Measurements from ENCODE around the gene ARL14. TPM values are rescaled to one million over a fixed set of nuclear protein-coding genes. Genes with fewer than 3 reads are reported as not detected.

Gene ARL14
- total RNA-seq, 4 donors from 2014 or later, result not detected

DNA sequence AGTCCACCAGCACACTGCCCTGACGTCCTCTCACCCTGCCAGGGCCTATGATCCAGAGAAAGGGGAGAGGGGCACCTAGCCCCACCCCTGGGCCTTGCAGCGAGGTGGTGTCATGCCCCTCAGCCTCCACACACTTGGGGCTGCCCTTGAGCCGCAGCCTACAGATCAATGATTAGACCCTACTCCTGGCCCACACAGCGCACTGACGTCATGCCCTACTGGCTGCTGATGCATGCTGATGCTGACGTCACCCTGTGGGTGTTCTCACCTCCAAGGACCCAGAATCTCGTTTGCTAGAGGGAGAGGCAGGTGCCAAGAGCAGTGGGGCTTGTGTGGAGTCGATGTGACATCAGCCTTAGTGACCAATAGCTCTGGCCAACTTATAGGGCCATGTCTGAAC lies 18.0 kb downstream of the ARL14 start:
- no peak overlapping the region for H3K4me3 ChIP-seq
- WGBS, 2 donors (ENCODE audit: low coverage in 1 of 2), result 100% methylated on average over 1 to 3 of the region's 8 CpGs
- no peak for ATAC-seq
- no peaks in the 10 kb centered on the region for H3K9me3 ChIP-seq
- TF ChIP-seq POLR2AphosphoS5 (IDR thresholded peaks at IDR 0.05) (no peak), EP300 (IDR thresholded peaks at IDR 0.05) (no peak), POLR2A (IDR thresholded peaks at IDR 0.05) (no peak)
- TF ChIP-seq, protein P1, sequence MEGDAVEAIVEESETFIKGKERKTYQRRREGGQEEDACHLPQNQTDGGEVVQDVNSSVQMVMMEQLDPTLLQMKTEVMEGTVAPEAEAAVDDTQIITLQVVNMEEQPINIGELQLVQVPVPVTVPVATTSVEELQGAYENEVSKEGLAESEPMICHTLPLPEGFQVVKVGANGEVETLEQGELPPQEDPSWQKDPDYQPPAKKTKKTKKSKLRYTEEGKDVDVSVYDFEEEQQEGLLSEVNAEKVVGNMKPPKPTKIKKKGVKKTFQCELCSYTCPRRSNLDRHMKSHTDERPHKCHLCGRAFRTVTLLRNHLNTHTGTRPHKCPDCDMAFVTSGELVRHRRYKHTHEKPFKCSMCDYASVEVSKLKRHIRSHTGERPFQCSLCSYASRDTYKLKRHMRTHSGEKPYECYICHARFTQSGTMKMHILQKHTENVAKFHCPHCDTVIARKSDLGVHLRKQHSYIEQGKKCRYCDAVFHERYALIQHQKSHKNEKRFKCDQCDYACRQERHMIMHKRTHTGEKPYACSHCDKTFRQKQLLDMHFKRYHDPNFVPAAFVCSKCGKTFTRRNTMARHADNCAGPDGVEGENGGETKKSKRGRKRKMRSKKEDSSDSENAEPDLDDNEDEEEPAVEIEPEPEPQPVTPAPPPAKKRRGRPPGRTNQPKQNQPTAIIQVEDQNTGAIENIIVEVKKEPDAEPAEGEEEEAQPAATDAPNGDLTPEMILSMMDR (IDR thresholded peaks at IDR 0.05), result no peak
- H3K27me3 ChIP-seq, result no peaks in the 10 kb centered on the region
- no peak overlapping the region for H3K27ac ChIP-seq
- no peaks in the 10 kb centered on the region for H3K36me3 ChIP-seq
- H3K4me1 ChIP-seq, result no peaks in the 10 kb centered on the region

DNA sequence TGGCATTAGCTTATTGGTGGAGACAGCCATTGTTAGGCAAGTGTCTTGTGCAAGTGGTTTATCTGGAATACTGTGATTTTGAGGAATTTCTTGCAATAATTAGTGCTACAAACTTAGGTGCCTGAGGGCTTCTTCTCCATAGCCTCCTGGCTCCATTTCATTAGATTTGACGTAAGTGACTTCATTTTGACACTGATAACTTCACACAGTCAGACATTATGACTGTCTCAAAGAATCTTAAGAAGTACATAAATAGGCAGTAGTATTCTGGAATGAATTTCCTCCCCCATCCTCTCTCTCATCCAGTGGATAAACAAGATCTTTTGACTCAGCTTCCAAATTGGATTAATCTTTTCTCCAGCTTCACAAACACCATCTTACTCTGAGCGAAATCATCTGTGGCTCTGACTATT lies 19.0 kb downstream of the ARL14 start:
- WGBS, 2 donors (ENCODE audit: low coverage in 1 of 2), result 17 to 45% methylated on average over 1 to 2 of the region's 2 CpGs
- no peaks in the 10 kb centered on the region for H3K27me3 ChIP-seq
- H3K4me1 ChIP-seq, result no peaks in the 10 kb centered on the region
- H3K4me3 ChIP-seq, result no peak overlapping the region
- no peaks in the 10 kb centered on the region for H3K36me3 ChIP-seq
- no peak for ATAC-seq
- TF ChIP-seq POLR2A (IDR thresholded peaks at IDR 0.05), result no peak
- TF ChIP-seq EP300 (IDR thresholded peaks at IDR 0.05), result no peak
- no peak for TF ChIP-seq POLR2AphosphoS5 (IDR thresholded peaks at IDR 0.05)
- TF ChIP-seq, protein P1 (IDR thresholded peaks at IDR 0.05), result no peak
- no peak overlapping the region for H3K27ac ChIP-seq
- H3K9me3 ChIP-seq, result no peaks in the 10 kb centered on the region

DNA sequence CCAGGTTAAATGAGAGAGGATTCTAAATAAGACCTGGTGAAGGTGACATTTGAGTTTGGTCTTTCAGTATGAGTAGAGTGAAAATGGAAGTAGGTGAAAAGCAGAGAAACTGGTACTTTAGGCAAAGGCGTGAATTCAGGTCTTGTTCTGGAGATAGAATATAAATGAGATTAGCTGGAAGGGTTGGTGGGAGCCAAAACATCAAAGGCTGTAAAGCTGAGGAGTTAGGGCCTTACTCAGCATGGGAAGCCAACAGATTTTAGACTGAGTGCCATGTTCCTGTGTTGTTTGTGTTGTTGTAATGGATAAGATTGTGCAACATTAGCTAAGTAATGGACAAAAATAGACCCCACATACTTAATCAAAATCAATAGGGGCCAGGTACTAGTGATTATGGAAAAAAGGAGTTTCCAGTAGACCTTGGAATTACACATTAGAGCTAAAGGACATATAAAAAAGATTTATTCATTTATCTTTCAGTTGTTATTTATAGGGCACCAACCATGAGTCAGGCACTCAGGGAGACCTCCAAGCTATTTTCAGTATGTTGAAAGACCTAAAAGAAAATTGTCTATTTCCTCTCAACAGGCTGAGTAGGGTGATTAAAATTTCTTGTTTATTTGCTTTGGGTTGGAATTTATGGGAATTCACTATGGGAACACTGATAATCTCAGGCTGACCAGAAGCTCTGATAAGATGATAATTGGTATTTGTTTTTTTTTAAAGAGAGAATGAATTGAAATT lies 20.8 kb downstream of the ARL14 start:
- no peak for ATAC-seq
- H3K4me3 ChIP-seq, result no peak overlapping the region
- H3K4me1 ChIP-seq, result no peaks in the 10 kb centered on the region
- no peaks in the 10 kb centered on the region for H3K36me3 ChIP-seq
- H3K9me3 ChIP-seq, result no peaks in the 10 kb centered on the region
- TF ChIP-seq POLR2A (IDR thresholded peaks at IDR 0.05) (no peak), POLR2AphosphoS5 (IDR thresholded peaks at IDR 0.05) (no peak), EP300 (IDR thresholded peaks at IDR 0.05) (no peak)
- TF ChIP-seq, protein P1 (IDR thresholded peaks at IDR 0.05), result no peak
- WGBS, 2 donors (ENCODE audit: low coverage in 1 of 2), result 100% methylated on average over 1 of the region's 1 CpG
- no peaks in the 10 kb centered on the region for H3K27me3 ChIP-seq
- H3K27ac ChIP-seq, result no peak overlapping the region

DNA sequence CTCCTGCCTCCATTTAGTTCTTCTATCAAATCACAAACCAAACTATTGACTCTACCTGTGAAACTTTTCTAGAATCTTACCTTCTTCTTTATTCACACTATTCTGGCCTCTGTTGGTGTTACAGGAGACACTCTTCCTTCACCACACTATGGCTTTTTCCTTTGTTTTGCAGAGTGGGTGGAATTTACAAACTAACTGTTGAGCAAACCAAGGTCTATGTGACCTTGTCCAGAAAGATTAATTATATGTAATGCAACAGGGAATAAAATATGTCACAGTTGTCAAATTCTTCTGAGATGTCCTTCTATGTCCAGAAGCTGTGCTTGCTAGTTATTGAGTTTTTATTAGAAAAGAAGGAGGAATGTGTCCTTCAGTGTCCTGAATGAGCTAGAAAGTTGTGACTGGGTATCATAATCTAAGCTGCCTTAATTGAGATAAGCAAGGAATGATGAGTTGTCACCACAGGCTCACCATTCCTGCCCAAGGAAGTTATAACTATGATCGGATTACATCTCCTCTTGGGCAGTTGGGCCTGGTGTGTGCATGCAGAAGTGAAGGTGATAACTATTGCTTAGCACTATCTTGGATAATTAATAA lies 21.7 kb downstream of the ARL14 start:
- ATAC-seq, result no peak
- H3K4me1 ChIP-seq, result no peaks in the 10 kb centered on the region
- H3K36me3 ChIP-seq, result no peaks in the 10 kb centered on the region
- no peaks in the 10 kb centered on the region for H3K27me3 ChIP-seq
- no peak overlapping the region for H3K4me3 ChIP-seq
- H3K9me3 ChIP-seq, result no peaks in the 10 kb centered on the region
- no peak overlapping the region for H3K27ac ChIP-seq
- 89 to 100% methylated on average over 1 of the region's 1 CpG for WGBS, 2 donors (ENCODE audit: low coverage in 1 of 2)
- TF ChIP-seq EP300 (IDR thresholded peaks at IDR 0.05), result no peak
- TF ChIP-seq, protein P1 (IDR thresholded peaks at IDR 0.05), result no peak
- TF ChIP-seq POLR2A (IDR thresholded peaks at IDR 0.05), result no peak
- no peak for TF ChIP-seq POLR2AphosphoS5 (IDR thresholded peaks at IDR 0.05)

DNA sequence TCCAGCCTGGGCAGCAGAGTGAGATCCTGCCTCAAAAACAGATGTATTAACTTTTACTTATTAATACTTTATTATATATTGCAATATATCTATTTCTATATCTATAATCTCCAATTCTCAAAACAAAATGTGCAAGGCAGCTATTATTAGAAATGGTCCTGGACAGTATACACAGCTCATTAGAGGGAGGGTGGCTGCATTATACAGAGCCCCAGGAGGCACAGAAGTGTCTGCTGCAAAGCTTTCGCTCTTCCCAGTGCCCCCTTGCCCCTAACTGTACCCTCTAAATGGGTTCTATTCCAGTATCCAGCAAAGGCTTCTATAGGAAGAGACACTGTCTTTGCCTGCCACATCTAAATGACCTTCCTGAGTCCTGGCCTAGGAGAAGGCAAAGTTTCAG lies 24.5 kb downstream of the ARL14 start:
- Histone ChIP-seq H3K4me3 (no peak overlapping the region), H3K27ac (no peak overlapping the region), H3K4me1 (no peaks in the 10 kb centered on the region), H3K9me3 (no peaks in the 10 kb centered on the region), H3K36me3 (no peaks in the 10 kb centered on the region), H3K27me3 (no peaks in the 10 kb centered on the region)
- TF ChIP-seq POLR2AphosphoS5 (IDR thresholded peaks at IDR 0.05) (no peak), POLR2A (IDR thresholded peaks at IDR 0.05) (no peak), EP300 (IDR thresholded peaks at IDR 0.05) (no peak)
- TF ChIP-seq, protein P1 (IDR thresholded peaks at IDR 0.05), result no peak
- no peak for ATAC-seq
- WGBS, 2 donors (ENCODE audit: low coverage in 1 of 2), result 67 to 100% methylated on average over 1 of the region's 1 CpG
